A549 treated with Hydrocortisone at 1 μM for 4 hours (cell line): Measurements from ENCODE around the gene TBCCD1. TPM values are rescaled to one million over a fixed set of nuclear protein-coding genes. Genes with fewer than 3 reads are reported as not detected.

Source experiments
- total RNA-seq: library from RNA; stranded (reverse); fragments of 200-300 nt; extraction: Qiagen RNA extraction; gene quantifications from 5 replicates; pipeline ENCODE4 v1.2.3, GENCODE V29; 2022

TBCCD1 gene, protein sequence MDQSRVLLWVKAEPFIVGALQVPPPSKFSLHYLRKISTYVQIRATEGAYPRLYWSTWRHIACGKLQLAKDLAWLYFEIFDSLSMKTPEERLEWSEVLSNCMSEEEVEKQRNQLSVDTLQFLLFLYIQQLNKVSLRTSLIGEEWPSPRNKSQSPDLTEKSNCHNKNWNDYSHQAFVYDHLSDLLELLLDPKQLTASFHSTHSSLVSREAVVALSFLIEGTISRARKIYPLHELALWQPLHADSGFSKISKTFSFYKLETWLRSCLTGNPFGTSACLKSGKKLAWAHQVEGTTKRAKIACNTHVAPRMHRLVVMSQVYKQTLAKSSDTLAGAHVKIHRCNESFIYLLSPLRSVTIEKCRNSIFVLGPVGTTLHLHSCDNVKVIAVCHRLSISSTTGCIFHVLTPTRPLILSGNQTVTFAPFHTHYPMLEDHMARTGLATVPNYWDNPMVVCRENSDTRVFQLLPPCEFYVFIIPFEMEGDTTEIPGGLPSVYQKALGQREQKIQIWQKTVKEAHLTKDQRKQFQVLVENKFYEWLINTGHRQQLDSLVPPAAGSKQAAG
- 6.0 to 8.0 TPM (median 6.6 TPM) in 5 replicates for total RNA-seq

DNA sequence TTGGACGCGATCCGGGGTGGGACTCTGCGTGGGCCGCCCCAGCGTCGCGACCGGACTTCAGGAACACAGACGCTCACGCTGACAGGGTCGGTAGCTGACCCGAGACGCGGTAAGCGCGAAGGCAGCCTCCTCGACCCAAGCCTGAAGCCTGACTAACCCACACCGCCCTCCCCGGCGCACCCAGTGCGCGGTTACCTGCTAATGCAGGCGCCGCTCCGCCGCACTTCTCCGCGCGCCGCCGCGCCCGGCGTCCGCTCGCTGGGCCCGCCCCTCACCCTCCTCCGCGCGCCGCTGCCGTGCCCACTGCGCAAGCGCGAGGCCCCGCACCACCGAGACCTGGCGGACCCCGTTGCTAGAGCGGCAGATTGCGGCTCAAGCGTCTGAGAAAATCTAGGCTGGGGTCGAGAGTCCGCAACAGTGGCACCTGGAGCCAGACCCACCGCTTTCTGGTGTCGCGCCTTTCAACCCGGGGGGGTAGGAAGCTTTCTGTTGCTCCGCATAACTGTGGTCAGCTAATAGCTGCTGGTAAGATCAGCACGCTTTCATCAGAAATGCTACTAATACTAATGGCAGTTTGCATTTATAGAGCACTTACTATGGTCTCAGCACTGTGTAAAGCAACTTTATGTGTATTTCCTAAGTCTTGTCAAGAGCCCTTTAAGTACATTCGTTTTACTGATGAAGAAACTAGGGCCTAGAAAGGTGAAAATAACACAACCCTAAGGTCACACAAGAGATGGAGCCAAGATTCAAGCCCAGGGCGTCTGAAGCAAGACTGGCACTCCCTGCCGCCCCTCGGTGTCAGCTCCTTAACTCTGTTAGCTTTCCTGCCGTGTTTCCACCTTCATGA is at the start of gene TBCCD1:
Gene TBCCD1 (minus strand): TSS at position 268 of the 850 bp plus-strand sequence. CDS start 3,010 bp downstream, outside the sequence.

GRCh38 chr3:186612721-186613636 is 45.8 kb upstream of the TBCCD1 start, which contains the start of gene AHSG:
Gene AHSG, plus strand, starts transcription at chr3:186613060. Its CDS starts 82 bp downstream, at chr3:186613142.

GRCh38 chr3:186570096-186570940 is 3.2 kb upstream of the TBCCD1 start, which contains the start of gene DNAJB11:
Gene DNAJB11, plus strand, starts transcription at chr3:186570720. Its CDS starts 178 bp downstream, at chr3:186570898.

GRCh38 chr3:186544281-186544680 is 22.9 kb downstream of the TBCCD1 start, which contains the start of gene CRYGS:
Gene CRYGS, minus strand, starts transcription at chr3:186544380. Its CDS starts 54 bp downstream, at chr3:186544326.

Other genes starting within 250 kb of the TBCCD1 start
- 7.0 to 13.9 TPM (median 7.2 TPM) in 5 replicates for gene DGKG, start 205.1 kb downstream of the TBCCD1 start, total RNA-seq
- gene CRYGS, start 23.0 kb downstream of the TBCCD1 start, total RNA-seq, result 0.38 to 0.89 TPM (median 0.78 TPM) in 5 replicates
- 48.3 to 54.8 TPM (median 52.8 TPM) in 5 replicates for gene DNAJB11, start 3.4 kb upstream of the TBCCD1 start, total RNA-seq
- 0.09 to 0.13 TPM (median 0.12 TPM) in 4 of 5 replicates, not detected in the other for gene AHSG, start 45.7 kb upstream of the TBCCD1 start, total RNA-seq
- 0.12 to 0.34 TPM (median 0.15 TPM) in 3 of 5 replicates, not detected in the others for gene FETUB, start 73.1 kb upstream of the TBCCD1 start, total RNA-seq
- not detected in 5 replicates for gene HRG, start 98.7 kb upstream of the TBCCD1 start, total RNA-seq
- gene KNG1, start 150.0 kb upstream of the TBCCD1 start, total RNA-seq, result 0.06 TPM in 1 of 5 replicates, not detected in the others
- 126 to 149 TPM (median 136 TPM) in 5 replicates for gene EIF4A2, start 216.2 kb upstream of the TBCCD1 start, total RNA-seq
- gene RFC4, start 239.1 kb upstream of the TBCCD1 start, total RNA-seq, result 41.0 to 61.1 TPM (median 47.8 TPM) in 5 replicates